Liver (tissue), 3 donors: ENCODE data around the gene WNK2.

Experiments used
- SP1 ChIP-seq: IDR thresholded peaks from 2 replicates; pipeline ENCODE4 v1.6.1; 2018; ENCODE audit warnings: antibody characterized with exemption, mild to moderate bottlenecking
- YY1 ChIP-seq: IDR thresholded peaks from 2 replicates; pipeline ENCODE4 v1.6.1; 2016; ENCODE audit warnings: antibody characterized with exemption, mild to moderate bottlenecking
- TF ChIP-seq, protein P1 (sequence below): fragments of 150-350 bp; IDR thresholded peaks from 2 replicates; pipeline ENCODE4 v1.5.1; 2017; ENCODE audit warnings: improper control_type of control experiment, low read depth, low read length; ENCODE audit not compliant: missing input control
- TF ChIP-seq, protein P2 (sequence below): IDR thresholded peaks from 2 replicates; pipeline ENCODE4 v1.6.1; 2016; ENCODE audit warnings: antibody characterized with exemption, mild to moderate bottlenecking
- donor health status: healthy.
- donor health status: healthy.

DNA sequence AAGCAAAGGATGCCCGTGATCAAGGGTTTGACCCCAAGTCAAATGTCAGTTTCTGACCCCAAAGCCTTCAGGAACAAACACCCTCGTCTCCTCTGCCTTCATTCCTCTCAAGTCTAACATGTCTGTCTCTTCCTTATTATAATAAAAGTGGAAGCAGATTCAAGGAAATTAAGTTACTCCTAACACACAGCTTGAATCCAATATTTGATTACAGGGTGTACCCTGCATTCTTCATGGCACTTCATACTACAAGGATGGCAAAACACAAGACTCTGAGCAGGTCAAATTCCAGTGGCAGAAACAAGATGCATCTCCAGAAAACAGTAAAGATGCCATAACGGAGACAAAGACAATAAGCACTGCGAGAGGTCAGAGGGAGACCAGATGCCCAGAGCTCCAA is 148.4 kb downstream of the WNK2 start:
- TF ChIP-seq, protein P1, sequence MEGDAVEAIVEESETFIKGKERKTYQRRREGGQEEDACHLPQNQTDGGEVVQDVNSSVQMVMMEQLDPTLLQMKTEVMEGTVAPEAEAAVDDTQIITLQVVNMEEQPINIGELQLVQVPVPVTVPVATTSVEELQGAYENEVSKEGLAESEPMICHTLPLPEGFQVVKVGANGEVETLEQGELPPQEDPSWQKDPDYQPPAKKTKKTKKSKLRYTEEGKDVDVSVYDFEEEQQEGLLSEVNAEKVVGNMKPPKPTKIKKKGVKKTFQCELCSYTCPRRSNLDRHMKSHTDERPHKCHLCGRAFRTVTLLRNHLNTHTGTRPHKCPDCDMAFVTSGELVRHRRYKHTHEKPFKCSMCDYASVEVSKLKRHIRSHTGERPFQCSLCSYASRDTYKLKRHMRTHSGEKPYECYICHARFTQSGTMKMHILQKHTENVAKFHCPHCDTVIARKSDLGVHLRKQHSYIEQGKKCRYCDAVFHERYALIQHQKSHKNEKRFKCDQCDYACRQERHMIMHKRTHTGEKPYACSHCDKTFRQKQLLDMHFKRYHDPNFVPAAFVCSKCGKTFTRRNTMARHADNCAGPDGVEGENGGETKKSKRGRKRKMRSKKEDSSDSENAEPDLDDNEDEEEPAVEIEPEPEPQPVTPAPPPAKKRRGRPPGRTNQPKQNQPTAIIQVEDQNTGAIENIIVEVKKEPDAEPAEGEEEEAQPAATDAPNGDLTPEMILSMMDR, result no peak
- no peak for TF ChIP-seq YY1
- TF ChIP-seq SP1, result no peak
- TF ChIP-seq, protein P2, sequence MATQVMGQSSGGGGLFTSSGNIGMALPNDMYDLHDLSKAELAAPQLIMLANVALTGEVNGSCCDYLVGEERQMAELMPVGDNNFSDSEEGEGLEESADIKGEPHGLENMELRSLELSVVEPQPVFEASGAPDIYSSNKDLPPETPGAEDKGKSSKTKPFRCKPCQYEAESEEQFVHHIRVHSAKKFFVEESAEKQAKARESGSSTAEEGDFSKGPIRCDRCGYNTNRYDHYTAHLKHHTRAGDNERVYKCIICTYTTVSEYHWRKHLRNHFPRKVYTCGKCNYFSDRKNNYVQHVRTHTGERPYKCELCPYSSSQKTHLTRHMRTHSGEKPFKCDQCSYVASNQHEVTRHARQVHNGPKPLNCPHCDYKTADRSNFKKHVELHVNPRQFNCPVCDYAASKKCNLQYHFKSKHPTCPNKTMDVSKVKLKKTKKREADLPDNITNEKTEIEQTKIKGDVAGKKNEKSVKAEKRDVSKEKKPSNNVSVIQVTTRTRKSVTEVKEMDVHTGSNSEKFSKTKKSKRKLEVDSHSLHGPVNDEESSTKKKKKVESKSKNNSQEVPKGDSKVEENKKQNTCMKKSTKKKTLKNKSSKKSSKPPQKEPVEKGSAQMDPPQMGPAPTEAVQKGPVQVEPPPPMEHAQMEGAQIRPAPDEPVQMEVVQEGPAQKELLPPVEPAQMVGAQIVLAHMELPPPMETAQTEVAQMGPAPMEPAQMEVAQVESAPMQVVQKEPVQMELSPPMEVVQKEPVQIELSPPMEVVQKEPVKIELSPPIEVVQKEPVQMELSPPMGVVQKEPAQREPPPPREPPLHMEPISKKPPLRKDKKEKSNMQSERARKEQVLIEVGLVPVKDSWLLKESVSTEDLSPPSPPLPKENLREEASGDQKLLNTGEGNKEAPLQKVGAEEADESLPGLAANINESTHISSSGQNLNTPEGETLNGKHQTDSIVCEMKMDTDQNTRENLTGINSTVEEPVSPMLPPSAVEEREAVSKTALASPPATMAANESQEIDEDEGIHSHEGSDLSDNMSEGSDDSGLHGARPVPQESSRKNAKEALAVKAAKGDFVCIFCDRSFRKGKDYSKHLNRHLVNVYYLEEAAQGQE, result no peak
